ENCODE results near the gene HAPLN3. TPM values are rescaled to one million over a fixed set of nuclear protein-coding genes. Genes with fewer than 3 reads are reported as not detected.

The HAPLN3 gene, protein sequence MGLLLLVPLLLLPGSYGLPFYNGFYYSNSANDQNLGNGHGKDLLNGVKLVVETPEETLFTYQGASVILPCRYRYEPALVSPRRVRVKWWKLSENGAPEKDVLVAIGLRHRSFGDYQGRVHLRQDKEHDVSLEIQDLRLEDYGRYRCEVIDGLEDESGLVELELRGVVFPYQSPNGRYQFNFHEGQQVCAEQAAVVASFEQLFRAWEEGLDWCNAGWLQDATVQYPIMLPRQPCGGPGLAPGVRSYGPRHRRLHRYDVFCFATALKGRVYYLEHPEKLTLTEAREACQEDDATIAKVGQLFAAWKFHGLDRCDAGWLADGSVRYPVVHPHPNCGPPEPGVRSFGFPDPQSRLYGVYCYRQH
- total RNA-seq (10 to 100 TPM in 1 of 7 donors, 1 to 10 TPM in 6; 3.3 to 10.0 (median 4.0) TPM), polyA plus RNA-seq (1 to 10 TPM; 2.7 to 3.4 TPM)
- long read RNA-seq, donor 1, partial matches to known transcripts, result 5 of 15 reads
- long read RNA-seq, donor 1, other reads (novel, unspliced or antisense), result 6 of 15 reads
- long read RNA-seq, donor 2, result 0 reads
- long read RNA-seq, donor 3, partial matches to known transcripts, result 4 of 17 reads
- long read RNA-seq, donor 3, other reads (novel, unspliced or antisense), result 9 of 17 reads

DNA sequence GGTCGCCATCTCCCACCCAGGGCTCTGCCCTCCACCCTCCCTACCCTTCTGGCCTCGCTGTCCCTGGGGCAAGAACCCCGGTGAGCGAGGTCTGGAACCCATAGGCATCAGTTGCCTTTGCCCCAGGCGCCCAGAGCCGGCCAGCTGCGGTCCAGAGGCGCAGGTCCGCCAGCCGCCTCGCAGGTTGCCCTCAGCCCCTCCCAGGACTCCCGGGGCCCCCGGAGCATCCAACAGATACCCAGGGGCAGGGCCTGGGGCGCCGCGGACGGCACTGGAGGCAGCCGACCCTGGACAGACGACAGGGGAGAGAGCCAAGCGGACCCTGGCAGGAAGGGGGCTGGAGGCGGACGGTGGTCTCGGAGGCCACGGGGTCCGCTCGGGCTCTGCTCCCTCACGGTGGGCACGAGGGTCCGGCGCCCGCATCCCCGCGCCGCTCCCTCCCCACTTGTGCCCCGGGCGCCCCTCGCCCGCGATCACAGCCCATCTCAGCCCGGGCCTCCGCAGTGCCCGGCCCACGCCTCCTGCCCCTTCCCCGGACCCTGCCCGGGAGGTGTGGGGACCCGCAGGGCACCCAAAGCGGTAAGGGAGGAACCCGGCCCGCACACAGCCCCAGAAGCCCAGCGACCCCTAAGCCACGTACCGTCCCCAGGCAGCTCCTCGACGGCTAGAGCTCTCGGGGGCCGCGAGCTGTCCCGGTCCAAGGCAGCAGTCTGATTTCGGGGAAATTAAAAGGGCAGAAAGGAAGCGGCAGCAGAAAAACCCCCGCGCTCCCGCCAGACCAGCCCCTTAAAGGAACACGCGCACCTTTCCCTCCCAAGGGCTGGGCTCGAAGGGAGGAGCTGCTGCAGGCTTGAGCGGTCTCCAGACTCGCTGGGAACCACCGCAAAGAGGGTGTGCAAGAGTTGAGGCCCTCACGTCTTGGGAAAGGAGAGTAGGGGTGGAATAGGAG is at the start of gene HAPLN3:
Gene HAPLN3, minus strand, starts transcription at position 726 of the 949 bp plus-strand sequence. CDS start 8,246 bp downstream, outside the sequence.
- TF ChIP-seq EP300 (IDR thresholded peaks at IDR 0.05) (no peak), POLR2A (IDR thresholded peaks at IDR 0.05) (no peak)
- TF ChIP-seq, protein P1, sequence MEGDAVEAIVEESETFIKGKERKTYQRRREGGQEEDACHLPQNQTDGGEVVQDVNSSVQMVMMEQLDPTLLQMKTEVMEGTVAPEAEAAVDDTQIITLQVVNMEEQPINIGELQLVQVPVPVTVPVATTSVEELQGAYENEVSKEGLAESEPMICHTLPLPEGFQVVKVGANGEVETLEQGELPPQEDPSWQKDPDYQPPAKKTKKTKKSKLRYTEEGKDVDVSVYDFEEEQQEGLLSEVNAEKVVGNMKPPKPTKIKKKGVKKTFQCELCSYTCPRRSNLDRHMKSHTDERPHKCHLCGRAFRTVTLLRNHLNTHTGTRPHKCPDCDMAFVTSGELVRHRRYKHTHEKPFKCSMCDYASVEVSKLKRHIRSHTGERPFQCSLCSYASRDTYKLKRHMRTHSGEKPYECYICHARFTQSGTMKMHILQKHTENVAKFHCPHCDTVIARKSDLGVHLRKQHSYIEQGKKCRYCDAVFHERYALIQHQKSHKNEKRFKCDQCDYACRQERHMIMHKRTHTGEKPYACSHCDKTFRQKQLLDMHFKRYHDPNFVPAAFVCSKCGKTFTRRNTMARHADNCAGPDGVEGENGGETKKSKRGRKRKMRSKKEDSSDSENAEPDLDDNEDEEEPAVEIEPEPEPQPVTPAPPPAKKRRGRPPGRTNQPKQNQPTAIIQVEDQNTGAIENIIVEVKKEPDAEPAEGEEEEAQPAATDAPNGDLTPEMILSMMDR (IDR thresholded peaks at IDR 0.05), result no peak
- no peaks in the 10 kb centered on the region for H3K9me3 ChIP-seq
- H3K4me3 ChIP-seq, result peak within 1 kb of the TSS; percentile 33
- peak in 2 of 5 donors; percentile 35 to 42 for DNase-seq
- WGBS, 3 donors, result 1 to 2% (median 1%) methylated on average over 40 to 70 of the region's 70 CpGs
- no peaks in the 10 kb centered on the region for H3K36me3 ChIP-seq
- intact Hi-C loops (cut with DNase I), result loop anchor here in 3 of 4 donors (5.0 to 10.0 kb wide), 3 partner anchors 268 to 273 kb away; partner anchors contain the start of gene AEN (in 2 of the 3)
- H3K27ac ChIP-seq, result peak within 1 kb of the TSS in 1 of 2 donors; percentile 4
- H3K27me3 ChIP-seq, result no peaks in the 10 kb centered on the region
- peaks cover 9% of the 10 kb centered on the region for H3K4me1 ChIP-seq (ENCODE audit: insufficient read depth)

DNA sequence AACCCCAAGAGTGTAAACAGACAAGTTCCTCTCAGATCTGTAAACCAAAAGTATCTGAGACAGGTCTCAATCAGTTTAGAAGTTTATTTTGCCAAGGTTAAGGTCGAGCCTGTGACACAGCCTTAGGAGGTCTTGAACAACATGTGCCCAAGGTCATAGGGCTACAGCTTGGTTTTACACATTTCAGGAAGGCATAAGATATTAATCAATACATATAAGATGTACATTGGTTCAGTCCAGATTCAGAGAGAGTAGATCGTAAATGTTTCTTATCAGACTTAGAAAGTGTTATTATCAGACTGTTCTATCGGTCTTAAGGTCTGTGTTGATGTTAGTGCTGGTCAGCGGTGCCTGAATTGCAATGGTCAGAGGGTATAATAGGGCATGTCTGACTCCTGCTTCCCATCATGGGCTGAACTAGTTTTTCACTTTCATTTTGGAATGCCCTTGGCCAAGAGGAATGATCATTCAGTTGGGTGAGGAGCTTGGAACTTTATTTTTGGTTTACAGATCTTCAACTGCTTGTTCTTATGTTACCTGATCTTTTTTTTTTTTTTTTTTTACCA is 44.8 kb upstream of the HAPLN3 start:
- no peaks in the 10 kb centered on the region for H3K4me1 ChIP-seq (ENCODE audit: insufficient read depth)
- no peaks in the 10 kb centered on the region for H3K36me3 ChIP-seq
- H3K4me3 ChIP-seq, result no peak overlapping the region
- WGBS, 3 donors, result 64 to 76% (median 65%) methylated on average over 4 of the region's 4 CpGs
- no peak overlapping the region for H3K27ac ChIP-seq
- TF ChIP-seq, protein P1 (IDR thresholded peaks at IDR 0.05), result no peak
- TF ChIP-seq POLR2A (IDR thresholded peaks at IDR 0.05) (no peak), EP300 (IDR thresholded peaks at IDR 0.05) (no peak)
- H3K27me3 ChIP-seq, result no peaks in the 10 kb centered on the region
- no peaks in the 10 kb centered on the region for H3K9me3 ChIP-seq
- DNase-seq, result no peak
- intact Hi-C loops (cut with DNase I), result no loop called here

DNA sequence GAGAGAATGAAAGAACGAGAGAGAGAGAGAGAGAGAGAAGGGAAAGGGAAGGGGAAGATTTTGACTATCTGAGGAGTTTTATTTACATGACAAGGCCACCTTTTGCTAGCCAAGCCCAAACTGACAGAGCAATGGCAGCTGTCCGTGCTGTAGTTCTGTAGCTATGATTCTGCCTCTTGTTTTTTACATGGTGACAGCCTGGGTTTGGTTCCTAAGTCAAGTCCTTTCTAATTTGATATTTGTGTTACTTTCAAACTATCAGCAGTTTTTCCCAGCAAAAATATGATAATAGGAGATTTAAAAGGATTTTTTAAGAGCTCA is 44.1 kb upstream of the HAPLN3 start:
- no peak overlapping the region for H3K27ac ChIP-seq
- H3K4me1 ChIP-seq (ENCODE audit: insufficient read depth), result no peaks in the 10 kb centered on the region
- DNase-seq, result no peak
- H3K27me3 ChIP-seq, result no peaks in the 10 kb centered on the region
- TF ChIP-seq EP300 (IDR thresholded peaks at IDR 0.05) (no peak), POLR2A (IDR thresholded peaks at IDR 0.05) (no peak)
- TF ChIP-seq, protein P1 (IDR thresholded peaks at IDR 0.05), result no peak
- no peaks in the 10 kb centered on the region for H3K9me3 ChIP-seq
- intact Hi-C loops (cut with DNase I), result no loop called here
- no peak overlapping the region for H3K4me3 ChIP-seq
- WGBS, 3 donors, result 44 to 68% (median 45%) methylated on average over 2 of the region's 2 CpGs
- H3K36me3 ChIP-seq, result no peaks in the 10 kb centered on the region

Data from ovary (tissue), 10 donors.